Endothelial cell (in vitro differentiated cells): ENCODE measurements around the gene HDAC4. TPM values are rescaled to one million over a fixed set of nuclear protein-coding genes. Genes with fewer than 3 reads are reported as not detected.

Source experiments
- DNase-seq: peaks from one replicate; pipeline ENCODE4 v3.0.0; 2021; ENCODE audit warnings: low spot score
- H3K27ac Mint-ChIP-seq: one replicate; pipeline ENCODE4 v1.8.0; 2021; ENCODE audit warnings: mixed read lengths, inconsistent platforms; ENCODE audit not compliant: unreplicated experiment
- H3K27me3 Mint-ChIP-seq: one replicate; pipeline ENCODE4 v1.8.0; 2021; ENCODE audit warnings: mild to moderate bottlenecking, moderate library complexity, mixed read lengths, inconsistent platforms; ENCODE audit not compliant: unreplicated experiment
- H3K36me3 Mint-ChIP-seq: one replicate; pipeline ENCODE4 v1.8.0; 2021; ENCODE audit warnings: mild to moderate bottlenecking, low read depth, mixed read lengths, inconsistent platforms; ENCODE audit not compliant: unreplicated experiment
- H3K4me1 Mint-ChIP-seq: one replicate; pipeline ENCODE4 v1.8.0; 2021; ENCODE audit warnings: mild to moderate bottlenecking, mixed read lengths, inconsistent platforms; ENCODE audit not compliant: unreplicated experiment
- H3K4me3 Mint-ChIP-seq: one replicate; pipeline ENCODE4 v1.8.0; 2021; ENCODE audit warnings: mild to moderate bottlenecking, mixed read lengths, inconsistent platforms; ENCODE audit not compliant: unreplicated experiment
- H3K9me3 Mint-ChIP-seq: one replicate; pipeline ENCODE4 v1.8.0; 2021; ENCODE audit warnings: mixed read lengths, inconsistent platforms; ENCODE audit not compliant: unreplicated experiment
- CTCF ChIP-seq: fragments of 200-600 bp; sonication (generic); IDR thresholded peaks from one replicate; pipeline ENCODE4 v1.5.0; 2021; ENCODE audit warnings: antibody characterized with exemption; ENCODE audit not compliant: unreplicated experiment
- total RNA-seq: library from RNA; stranded (reverse); fragmentation: NEBNext Ultra II Directional; extraction: Animal tissue kit (Norgen Biotek cat#: 25700); gene quantifications from one replicate; pipeline ENCODE4 v1.2.1, GENCODE V29; 2021; ENCODE audit not compliant: unreplicated experiment

HDAC4 gene
- total RNA-seq, 1 donor from 2014 or later: 26.0 TPM

GRCh38 chr2:239036819-239037558 is 363.8 kb downstream of the HDAC4 start:
- Mint-ChIP-seq H3K4me1 (no peaks in the 10 kb centered on the region), H3K27me3 (peaks cover 4% of the 10 kb centered on the region), H3K4me3 (no peak overlapping the region), H3K9me3 (no peaks in the 10 kb centered on the region), H3K36me3 (no peaks in the 10 kb centered on the region), H3K27ac (no peak overlapping the region)
- TF ChIP-seq CTCF: no peak
- no peak for DNase-seq

GRCh38 chr2:239035997-239036731 is 364.7 kb downstream of the HDAC4 start:
- Mint-ChIP-seq H3K27me3 (peaks cover 4% of the 10 kb centered on the region), H3K27ac (no peak overlapping the region), H3K9me3 (no peaks in the 10 kb centered on the region), H3K4me1 (no peaks in the 10 kb centered on the region), H3K4me3 (no peak overlapping the region), H3K36me3 (no peaks in the 10 kb centered on the region)
- TF ChIP-seq CTCF: no peak
- no peak for DNase-seq

GRCh38 chr2:239035361-239035814 is 365.4 kb downstream of the HDAC4 start:
- H3K27ac Mint-ChIP-seq: no peak overlapping the region
- H3K27me3 Mint-ChIP-seq: peaks cover 4% of the 10 kb centered on the region
- no peaks in the 10 kb centered on the region for H3K4me1 Mint-ChIP-seq
- H3K9me3 Mint-ChIP-seq: no peaks in the 10 kb centered on the region
- peak; percentile 94 for TF ChIP-seq CTCF
- DNase-seq: peak; percentile 72
- H3K36me3 Mint-ChIP-seq: no peaks in the 10 kb centered on the region
- no peak overlapping the region for H3K4me3 Mint-ChIP-seq

DNA sequence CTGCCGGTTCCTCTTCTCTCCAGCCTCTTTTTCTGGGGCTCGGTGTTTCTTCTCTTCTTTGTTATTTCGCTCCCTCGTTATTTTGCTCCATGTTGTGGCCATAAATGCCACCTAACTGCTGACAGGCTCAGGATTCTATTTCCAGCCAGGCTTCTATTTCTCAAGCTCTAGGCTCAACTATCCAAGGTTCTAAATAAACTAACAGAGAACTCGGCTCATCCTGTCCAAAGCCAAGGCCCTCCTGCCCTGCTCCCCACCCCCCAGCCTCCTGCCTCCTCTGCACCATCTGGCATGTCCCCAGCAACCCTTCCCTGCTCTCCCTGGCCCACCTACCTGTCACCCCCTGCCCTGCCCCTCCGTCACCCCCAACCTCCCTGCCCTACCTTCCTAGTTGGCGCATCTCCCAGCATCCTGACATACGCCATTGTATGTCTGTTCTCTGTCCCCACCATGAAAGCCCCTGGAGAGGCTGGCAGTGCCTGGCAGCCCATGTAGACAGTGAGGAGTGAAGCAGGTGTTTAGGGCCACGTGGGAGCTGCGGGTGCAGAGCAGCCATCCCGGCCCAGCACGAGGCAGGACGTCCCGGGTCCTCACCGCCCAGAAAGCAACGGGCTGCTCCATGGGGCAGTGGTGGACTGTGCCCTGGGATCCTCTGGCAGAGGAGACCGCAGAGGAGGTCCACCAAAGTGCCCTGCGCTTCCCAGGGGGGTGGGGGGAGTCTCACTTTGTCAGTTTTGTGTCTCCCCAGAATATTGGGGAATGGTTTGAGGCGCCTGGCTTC is 366.1 kb downstream of the HDAC4 start:
- Mint-ChIP-seq H3K9me3 (no peaks in the 10 kb centered on the region), H3K27me3 (peaks cover 3% of the 10 kb centered on the region), H3K4me3 (no peak overlapping the region), H3K36me3 (no peaks in the 10 kb centered on the region), H3K27ac (no peak overlapping the region), H3K4me1 (no peaks in the 10 kb centered on the region)
- no peak for DNase-seq
- TF ChIP-seq CTCF: no peak
